Measurements from ENCODE around the gene VAV3.
"Not testable (repeated sequence)": the region's sequence is repeated elsewhere in the genome, so short reads cannot be mapped to it uniquely, and the experiment has no call there.

Gene VAV3

GRCh38 chr1:107965110-107965991 is at the start of gene VAV3:
TSS of gene VAV3 (minus strand) at chr1:107965180. CDS start at chr1:107964869, 311 bp downstream.
- Histone ChIP-seq H3K9ac (peak within 1 kb of the TSS; percentile 88), H3K27me3 (no peaks in the 10 kb centered on the region), H3K27ac (peak within 1 kb of the TSS; percentile 86), H3K4me2 (peak within 1 kb of the TSS; percentile 84), H4K20me1 (0 out of 2 replicates have a peak, but pooled peaks cover 3% of the 10 kb centered on the region), H3K4me3 (peak within 1 kb of the TSS; percentile 88), H3K36me3 (0 out of 2 replicates have a peak, but pooled peaks cover under 1% of the 10 kb centered on the region), H3K9me3 (no peaks in the 10 kb centered on the region), H3K4me1 (peaks cover 44% of the 10 kb centered on the region)
- no peak for TF ChIP-seq Cebpa-rat (IDR thresholded peaks at IDR 0.05)

GRCh38 chr1:108012553-108012952 is 47.6 kb upstream of the VAV3 start:
- Histone ChIP-seq H3K4me3 (no peak overlapping the region), H3K36me3 (no peaks in the 10 kb centered on the region), H4K20me1 (no peaks in the 10 kb centered on the region), H3K9me3 (peaks cover 9% of the 10 kb centered on the region; the same call in 1 of the 2 replicates), H3K27me3 (no peaks in the 10 kb centered on the region; the same call in 1 of the 2 replicates), H3K4me1 (peaks cover 31% of the 10 kb centered on the region), H3K4me2 (no peak overlapping the region), H3K27ac (no peak overlapping the region), H3K9ac (no peak overlapping the region)
- TF ChIP-seq Cebpa-rat (IDR thresholded peaks at IDR 0.05), result no peak

- peaks cover 18% of the 10 kb centered on the region for H3K4me1 ChIP-seq
- H4K20me1 ChIP-seq, result no peaks in the 10 kb centered on the region
- H3K27ac ChIP-seq, result no peak overlapping the region
- H3K27me3 ChIP-seq, result no peaks in the 10 kb centered on the region; the same call in 1 of the 2 replicates
- no peak for TF ChIP-seq Cebpa-rat (IDR thresholded peaks at IDR 0.05)
- H3K9ac ChIP-seq, result no peak overlapping the region
- H3K36me3 ChIP-seq, result no peaks in the 10 kb centered on the region
- H3K9me3 ChIP-seq, result peaks cover 9% of the 10 kb centered on the region; the same call in 1 of the 2 replicates
- H3K4me2 ChIP-seq, result no peak overlapping the region
- H3K4me3 ChIP-seq, result no peak overlapping the region
Observed at GRCh38 chr1:108011295-108011694, 46.3 kb upstream of the VAV3 start.

- Histone ChIP-seq H3K27ac (no peak overlapping the region), H3K27me3 (no peaks in the 10 kb centered on the region; the same call in 1 of the 2 replicates), H4K20me1 (no peaks in the 10 kb centered on the region), H3K4me1 (peaks cover 11% of the 10 kb centered on the region), H3K4me3 (no peak overlapping the region), H3K9ac (no peak overlapping the region), H3K9me3 (peaks cover 9% of the 10 kb centered on the region; the same call in 1 of the 2 replicates), H3K4me2 (no peak overlapping the region), H3K36me3 (no peaks in the 10 kb centered on the region)
- no peak for TF ChIP-seq Cebpa-rat (IDR thresholded peaks at IDR 0.05)
Observed at GRCh38 chr1:108010581-108010980, 45.6 kb upstream of the VAV3 start.

- H3K36me3 ChIP-seq, result no peaks in the 10 kb centered on the region
- no peaks in the 10 kb centered on the region; the same call in 1 of the 2 replicates for H3K27me3 ChIP-seq
- no peaks in the 10 kb centered on the region for H4K20me1 ChIP-seq
- no peak for TF ChIP-seq Cebpa-rat (IDR thresholded peaks at IDR 0.05)
- H3K27ac ChIP-seq, result no peak overlapping the region
- H3K9me3 ChIP-seq, result peaks cover 9% of the 10 kb centered on the region; the same call in 1 of the 2 replicates
- peaks cover 2% of the 10 kb centered on the region for H3K4me1 ChIP-seq
- H3K4me2 ChIP-seq, result no peak overlapping the region
- H3K9ac ChIP-seq, result no peak overlapping the region
- no peak overlapping the region for H3K4me3 ChIP-seq
Observed at GRCh38 chr1:108009603-108010195, 44.7 kb upstream of the VAV3 start.

- H3K9ac ChIP-seq, result no peak overlapping the region
- no peak overlapping the region for H3K4me2 ChIP-seq
- no peaks in the 10 kb centered on the region for H3K4me1 ChIP-seq
- H3K9me3 ChIP-seq, result 0 out of 2 replicates have a peak, but pooled peaks cover under 1% of the 10 kb centered on the region
- no peak for TF ChIP-seq Cebpa-rat (IDR thresholded peaks at IDR 0.05)
- H3K36me3 ChIP-seq, result no peaks in the 10 kb centered on the region
- H4K20me1 ChIP-seq, result no peaks in the 10 kb centered on the region
- H3K27me3 ChIP-seq, result no peaks in the 10 kb centered on the region; the same call in 1 of the 2 replicates
- no peak overlapping the region for H3K27ac ChIP-seq
- H3K4me3 ChIP-seq, result no peak overlapping the region
Observed at GRCh38 chr1:108007531-108007930, 42.6 kb upstream of the VAV3 start.

GRCh38 chr1:108007070-108007469 is 42.1 kb upstream of the VAV3 start:
- no peak overlapping the region for H3K9ac ChIP-seq
- H3K4me3 ChIP-seq, result no peak overlapping the region
- H3K27ac ChIP-seq, result no peak overlapping the region
- H3K36me3 ChIP-seq, result no peaks in the 10 kb centered on the region
- no peaks in the 10 kb centered on the region for H3K9me3 ChIP-seq
- no peak overlapping the region for H3K4me2 ChIP-seq
- no peaks in the 10 kb centered on the region for H3K4me1 ChIP-seq
- no peak for TF ChIP-seq Cebpa-rat (IDR thresholded peaks at IDR 0.05)
- H3K27me3 ChIP-seq, result no peaks in the 10 kb centered on the region; the same call in 1 of the 2 replicates
- H4K20me1 ChIP-seq, result no peaks in the 10 kb centered on the region

GRCh38 chr1:108004919-108005318 is 39.9 kb upstream of the VAV3 start:
- H4K20me1 ChIP-seq, H3K4me1 ChIP-seq: not testable (repeated sequence)

GRCh38 chr1:108000620-108001111 is 35.7 kb upstream of the VAV3 start:
- Histone ChIP-seq H3K4me3 (no peak overlapping the region), H3K36me3 (no peaks in the 10 kb centered on the region), H4K20me1 (no peaks in the 10 kb centered on the region), H3K27ac (no peak overlapping the region), H3K9ac (no peak overlapping the region), H3K4me2 (no peak overlapping the region), H3K9me3 (no peaks in the 10 kb centered on the region), H3K4me1 (no peaks in the 10 kb centered on the region), H3K27me3 (no peaks in the 10 kb centered on the region)
- TF ChIP-seq Cebpa-rat (IDR thresholded peaks at IDR 0.05), result no peak

More at GRCh38 chr1:108004919-108005318, 39.9 kb upstream of the VAV3 start:
- not testable (repeated sequence) for H3K27ac ChIP-seq, H3K36me3 ChIP-seq, H3K9ac ChIP-seq, H3K4me3 ChIP-seq, H3K4me2 ChIP-seq, H3K27me3 ChIP-seq, H3K9me3 ChIP-seq

- Histone ChIP-seq H3K9ac (no peak overlapping the region), H4K20me1 (no peaks in the 10 kb centered on the region), H3K4me1 (no peaks in the 10 kb centered on the region), H3K4me3 (no peak overlapping the region), H3K9me3 (no peaks in the 10 kb centered on the region), H3K36me3 (no peaks in the 10 kb centered on the region), H3K27me3 (no peaks in the 10 kb centered on the region), H3K27ac (no peak overlapping the region), H3K4me2 (no peak overlapping the region)
- no peak for TF ChIP-seq Cebpa-rat (IDR thresholded peaks at IDR 0.05)
Observed at GRCh38 chr1:108000184-108000583, 35.2 kb upstream of the VAV3 start.
